SHP77 (cell line): Measurements from ENCODE around the gene GAB4.
"Not testable (repeated sequence)": the region's sequence is repeated elsewhere in the genome, so short reads cannot be mapped to it uniquely, and the experiment has no call there.

Experiments used
- DNase-seq, 2 experiments: peaks; one replicate each; lab custom pipeline; 2025; lab: John Stamatoyannopoulos, UW

Gene GAB4

GRCh38 chr22:17007852-17008731, at the start of gene GAB4:
Gene GAB4, minus strand, starts transcription at chr22:17008222. Its CDS starts 108 bp downstream, at chr22:17008114.
- DNase-seq: no peak

GRCh38 chr22:17056807-17057206, 48.8 kb upstream of the GAB4 start:
- DNase-seq: no peak

- no peak for DNase-seq
These were observed 48.0 kb upstream of the GAB4 start for GRCh38 chr22:17056058-17056457.

- no peak for DNase-seq
These were observed 39.6 kb upstream of the GAB4 start for GRCh38 chr22:17047656-17048055.

GRCh38 chr22:17046566-17047348, 38.7 kb upstream of the GAB4 start:
- no peak for DNase-seq

GRCh38 chr22:17043521-17043920, 35.5 kb upstream of the GAB4 start:
- no peak for DNase-seq

GRCh38 chr22:17036842-17037711, 29.1 kb upstream of the GAB4 start:
- peak; percentile 35 to 42 for DNase-seq

- not testable (repeated sequence) for DNase-seq
These were observed 28.2 kb upstream of the GAB4 start for GRCh38 chr22:17035976-17036841.

GRCh38 chr22:17035246-17035645, 27.2 kb upstream of the GAB4 start:
- peak in 1 of 2 experiments; percentile 32 for DNase-seq

- not testable (repeated sequence) for DNase-seq
These were observed 26.5 kb upstream of the GAB4 start for GRCh38 chr22:17034532-17034931.

- not testable (repeated sequence) for DNase-seq
These were observed 24.3 kb upstream of the GAB4 start for GRCh38 chr22:17032277-17032676.

GRCh38 chr22:17024380-17024779, 16.4 kb upstream of the GAB4 start:
- not testable (repeated sequence) for DNase-seq

- DNase-seq: not testable (repeated sequence)
These were observed 7.5 kb upstream of the GAB4 start for GRCh38 chr22:17015552-17015951.

GRCh38 chr22:17014101-17014440, 6.0 kb upstream of the GAB4 start:
- DNase-seq: not testable (repeated sequence)

GRCh38 chr22:17013396-17014100, 5.5 kb upstream of the GAB4 start:
- no peak for DNase-seq

GRCh38 chr22:17012267-17012666, 4.2 kb upstream of the GAB4 start:
- DNase-seq: no peak

- no peak for DNase-seq
These were observed 1.7 kb upstream of the GAB4 start for GRCh38 chr22:17009640-17010291.

- DNase-seq: no peak
These were observed 765 bp downstream of the GAB4 start for GRCh38 chr22:17007257-17007656.

- no peak for DNase-seq
These were observed 18.1 kb downstream of the GAB4 start for GRCh38 chr22:16989915-16990314.

- DNase-seq: no peak
These were observed 19.8 kb downstream of the GAB4 start for GRCh38 chr22:16988257-16988656.
